ENCODE results near the gene FCMR.

The FCMR gene

GRCh38 chr1:206935491-206936067, 13.8 kb upstream of the FCMR start:
- no peak for DNase-seq (ENCODE audit: low read depth, low spot score)
- TF ChIP-seq CTCF (IDR thresholded peaks at IDR 0.05; ENCODE audit: low read depth, low read length) = peak; percentile 48
- no peak overlapping the region for H3K4me3 ChIP-seq (ENCODE audit: low read depth, low read length)
- in situ Hi-C loops (cut with HindIII; ENCODE audit: low sequenced_read_pairs) = no loop called here

DNA sequence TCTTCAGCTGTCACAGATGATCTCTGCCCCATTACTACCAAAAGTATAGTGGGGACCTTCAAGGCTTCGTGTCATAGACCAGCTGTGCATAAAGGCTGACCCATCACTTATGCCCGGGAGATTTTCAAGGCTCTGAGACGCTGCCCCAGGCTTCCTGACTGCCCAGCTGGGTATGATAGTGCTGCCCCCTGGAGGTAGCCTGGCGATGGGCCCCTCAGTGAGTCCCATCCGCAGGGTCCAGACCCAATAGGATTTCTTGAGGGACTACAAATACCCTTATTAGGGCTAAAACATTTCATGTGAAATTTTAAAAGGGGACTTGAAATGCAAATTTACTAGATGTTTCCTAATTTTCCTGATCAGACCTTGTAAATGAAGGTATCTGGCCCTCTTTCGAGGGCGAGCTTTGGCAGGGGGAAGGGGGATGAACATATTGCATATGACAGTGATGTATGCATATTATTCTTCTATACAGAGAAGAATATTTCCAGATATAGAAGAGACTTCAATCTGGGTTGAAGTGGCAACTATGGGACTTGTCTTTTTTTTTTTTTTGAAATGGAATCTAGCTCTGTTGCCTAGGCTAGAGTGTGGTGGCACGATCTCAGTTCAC, 11.7 kb upstream of the FCMR start:
- no peak for DNase-seq (ENCODE audit: low read depth, low spot score)
- in situ Hi-C loops (cut with HindIII; ENCODE audit: low sequenced_read_pairs) = no loop called here
- peak; percentile 50 for TF ChIP-seq CTCF (IDR thresholded peaks at IDR 0.05; ENCODE audit: low read depth, low read length)
- H3K4me3 ChIP-seq (ENCODE audit: low read depth, low read length) = no peak overlapping the region

- no peak for DNase-seq (ENCODE audit: low read depth, low spot score)
- TF ChIP-seq CTCF (IDR thresholded peaks at IDR 0.05; ENCODE audit: low read depth, low read length) = no peak
Measured at GRCh38 chr1:206932177-206932576, 10.4 kb upstream of the FCMR start.

GRCh38 chr1:206931709-206932108, 10.0 kb upstream of the FCMR start:
- no peak overlapping the region for H3K4me3 ChIP-seq (ENCODE audit: low read depth, low read length)
- in situ Hi-C loops (cut with HindIII; ENCODE audit: low sequenced_read_pairs) = no loop called here
- TF ChIP-seq CTCF (IDR thresholded peaks at IDR 0.05; ENCODE audit: low read depth, low read length) = peak; percentile 17
- no peak for DNase-seq (ENCODE audit: low read depth, low spot score)

More at GRCh38 chr1:206932177-206932576, 10.4 kb upstream of the FCMR start:
- in situ Hi-C loops (cut with HindIII; ENCODE audit: low sequenced_read_pairs) = no loop called here
- H3K4me3 ChIP-seq (ENCODE audit: low read depth, low read length) = no peak overlapping the region

DNA sequence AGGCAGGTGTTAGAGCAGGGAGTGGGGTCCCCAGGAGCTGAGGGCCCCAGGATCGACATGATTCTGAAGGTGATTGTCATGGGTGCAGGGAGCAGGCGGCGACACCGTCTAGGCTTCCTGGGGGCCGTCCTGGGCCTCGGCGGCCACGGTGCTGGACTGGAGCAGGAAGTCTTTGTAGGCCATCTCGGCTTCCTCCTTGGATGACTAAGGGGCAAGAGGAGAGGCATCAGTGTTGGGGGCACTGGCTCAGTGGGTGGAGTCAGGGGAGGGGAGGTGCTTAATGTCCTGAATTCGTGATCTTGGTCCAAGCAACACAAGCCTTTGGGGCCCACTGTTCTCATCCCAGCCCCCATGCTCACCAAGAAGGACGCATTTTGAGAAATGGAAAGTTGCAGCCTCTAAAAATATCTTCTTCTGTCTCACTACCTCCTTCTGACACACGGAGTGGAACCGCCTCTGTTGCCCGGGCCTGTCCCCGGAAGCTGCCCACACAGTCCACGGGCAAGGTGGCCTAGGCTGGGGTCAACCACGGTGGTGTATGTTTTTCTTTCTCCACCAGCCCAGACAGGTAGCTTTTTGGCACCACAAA, 8.6 kb upstream of the FCMR start:
- no peak for TF ChIP-seq CTCF (IDR thresholded peaks at IDR 0.05; ENCODE audit: low read depth, low read length)
- DNase-seq (ENCODE audit: low read depth, low spot score) = no peak
- H3K4me3 ChIP-seq (ENCODE audit: low read depth, low read length) = no peak overlapping the region
- in situ Hi-C loops (cut with HindIII; ENCODE audit: low sequenced_read_pairs) = no loop called here

DNA sequence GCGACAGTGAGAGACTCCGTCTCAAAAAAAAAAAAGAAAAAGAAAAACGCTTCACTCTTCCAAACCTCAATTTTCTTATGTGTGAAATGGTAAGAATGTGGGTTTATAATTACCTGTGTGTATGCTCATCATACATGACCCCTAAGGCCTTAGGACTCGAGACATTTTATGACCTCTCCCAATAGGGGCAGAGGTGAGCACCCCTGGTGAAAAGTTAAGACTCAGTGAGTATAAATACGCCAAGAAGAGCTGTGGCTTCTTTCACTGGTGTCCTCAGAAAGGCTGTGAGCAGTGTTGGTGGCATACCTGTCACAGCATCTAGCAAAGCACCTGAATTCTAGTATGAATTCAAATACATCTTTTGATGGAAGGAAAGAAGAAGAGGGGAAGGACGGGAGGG, 7.8 kb upstream of the FCMR start:
- no peak overlapping the region for H3K4me3 ChIP-seq (ENCODE audit: low read depth, low read length)
- in situ Hi-C loops (cut with HindIII; ENCODE audit: low sequenced_read_pairs) = no loop called here
- no peak for TF ChIP-seq CTCF (IDR thresholded peaks at IDR 0.05; ENCODE audit: low read depth, low read length)
- no peak for DNase-seq (ENCODE audit: low read depth, low spot score)

All from astrocyte of the spinal cord (primary cell).